DMS114 treated with DMSO at 0.1 percent for 48 hours (cell line): ENCODE measurements around the gene MYOZ1.
"Not testable (repeated sequence)": the region's sequence is repeated elsewhere in the genome, so short reads cannot be mapped to it uniquely, and the experiment has no call there.

Experiments used
- DNase-seq: peaks from one replicate; lab custom pipeline; 2025; ENCODE audit not compliant: unreplicated experiment; lab: John Stamatoyannopoulos, UW

Gene MYOZ1

GRCh38 chr10:73647875-73648651, 6.8 kb upstream of the MYOZ1 start:
- DNase-seq: no peak

DNA sequence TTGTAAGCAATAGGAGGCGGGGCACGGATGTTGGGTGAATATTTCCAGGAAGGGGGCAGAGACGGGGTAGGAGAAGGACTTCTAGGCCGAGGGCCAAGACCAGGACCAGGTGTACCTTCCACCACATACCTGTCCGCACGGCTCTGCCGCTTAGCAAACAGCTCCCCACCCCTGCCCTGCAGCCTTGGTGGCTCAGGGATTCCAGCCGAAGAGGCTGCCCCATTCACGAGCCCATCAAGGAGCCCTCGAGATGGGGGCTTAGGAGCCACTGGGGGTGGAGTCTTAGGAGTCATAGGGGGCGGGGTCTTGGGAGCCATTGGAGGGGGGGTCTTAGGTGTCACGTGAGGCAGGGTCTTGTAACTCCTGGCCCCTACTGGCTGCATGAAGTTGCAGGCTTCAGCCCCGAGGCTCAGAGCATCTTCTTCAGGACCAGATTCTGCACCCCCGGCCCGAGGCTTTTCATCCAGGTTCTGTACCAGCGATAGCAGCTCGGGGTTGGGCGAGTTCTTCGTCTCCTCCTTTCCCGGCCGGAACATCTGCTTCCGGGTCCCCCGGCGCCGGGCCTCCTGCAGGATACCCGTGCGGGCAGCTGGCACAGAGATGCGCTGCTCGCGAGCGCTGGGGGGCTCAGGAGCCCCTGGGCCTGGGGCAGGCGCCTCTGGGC, 6.1 kb upstream of the MYOZ1 start:
- DNase-seq: peak; percentile 73

DNA sequence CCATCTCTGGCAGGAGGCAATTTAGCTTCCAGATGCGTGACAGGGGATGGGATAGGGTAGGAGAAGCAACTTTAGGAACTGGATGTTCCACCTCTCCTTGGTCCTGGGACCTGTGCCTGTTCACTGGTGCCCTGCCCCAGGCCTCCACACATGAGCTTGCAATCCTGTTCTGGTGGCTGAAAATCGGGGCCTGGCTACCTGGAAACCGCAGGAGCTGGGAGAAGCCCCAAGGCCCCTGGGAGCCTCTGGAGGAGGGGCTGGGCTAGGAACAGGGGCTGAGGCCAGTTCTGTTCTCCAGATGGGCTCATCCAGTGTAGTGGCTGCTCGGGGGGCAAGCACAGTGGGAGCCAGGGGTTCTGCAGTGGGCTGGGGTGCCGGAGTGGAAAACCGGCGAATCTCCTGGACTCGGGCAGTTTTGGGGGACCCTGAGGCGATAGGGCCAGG, 5.3 kb upstream of the MYOZ1 start:
- no peak for DNase-seq

DNA sequence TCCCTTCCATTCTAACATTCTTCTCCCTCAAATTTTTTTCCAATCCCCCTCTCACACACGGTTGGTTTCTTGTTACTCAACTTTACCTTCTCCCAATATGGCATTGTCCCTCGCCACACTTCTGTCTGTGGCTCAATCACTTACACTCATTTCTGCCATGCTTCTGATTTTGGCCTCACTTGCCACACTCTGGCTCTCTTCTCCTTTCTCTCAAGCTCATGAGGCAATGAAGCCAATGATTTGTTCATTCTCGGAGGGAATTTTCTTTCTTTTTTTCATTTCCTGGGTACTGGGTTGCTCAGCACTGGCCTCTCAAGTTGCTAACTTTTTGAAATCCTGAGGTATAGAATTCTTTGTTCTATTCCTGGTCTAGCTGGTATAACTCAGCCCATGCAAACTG, 4.0 kb upstream of the MYOZ1 start:
- DNase-seq: no peak

GRCh38 chr10:73644767-73645166, 3.5 kb upstream of the MYOZ1 start:
- DNase-seq: no peak

DNA sequence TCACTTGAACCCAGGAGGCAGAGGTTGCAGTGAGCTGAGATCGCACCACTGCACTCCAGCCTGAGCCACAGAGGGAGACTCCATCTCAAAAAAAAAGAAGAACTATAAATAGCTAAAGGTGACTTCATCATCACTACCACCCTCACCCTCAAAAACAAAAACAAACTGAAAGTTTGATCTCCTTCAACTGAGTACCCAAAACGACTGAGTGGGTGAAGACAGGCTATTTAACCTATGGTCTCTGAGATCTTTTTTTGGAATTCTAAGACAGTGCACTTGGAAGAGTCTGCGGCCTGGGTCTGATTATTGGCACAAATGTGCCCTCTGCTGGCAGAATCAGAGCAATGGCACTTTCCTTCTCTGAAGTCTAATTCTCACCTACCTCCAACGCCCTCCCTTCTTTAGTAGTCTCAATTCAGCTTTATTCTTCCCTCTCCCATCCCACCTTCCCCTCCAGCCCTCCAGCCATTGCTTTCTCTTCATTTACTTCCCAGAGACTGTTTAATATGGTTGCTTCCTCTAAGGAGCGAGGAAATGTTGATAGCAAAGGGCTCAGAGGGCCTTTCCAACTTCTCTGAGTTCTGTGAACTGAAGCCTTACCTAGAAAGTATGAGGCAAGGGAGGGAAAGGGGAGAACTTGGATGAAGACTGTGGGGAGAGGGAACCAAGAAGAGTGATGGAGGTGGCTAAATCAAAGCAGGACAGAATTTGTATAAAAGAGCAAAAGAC, 2.9 kb upstream of the MYOZ1 start:
- DNase-seq: peak; percentile 76

GRCh38 chr10:73643362-73643761, 2.1 kb upstream of the MYOZ1 start:
- DNase-seq: no peak

DNA sequence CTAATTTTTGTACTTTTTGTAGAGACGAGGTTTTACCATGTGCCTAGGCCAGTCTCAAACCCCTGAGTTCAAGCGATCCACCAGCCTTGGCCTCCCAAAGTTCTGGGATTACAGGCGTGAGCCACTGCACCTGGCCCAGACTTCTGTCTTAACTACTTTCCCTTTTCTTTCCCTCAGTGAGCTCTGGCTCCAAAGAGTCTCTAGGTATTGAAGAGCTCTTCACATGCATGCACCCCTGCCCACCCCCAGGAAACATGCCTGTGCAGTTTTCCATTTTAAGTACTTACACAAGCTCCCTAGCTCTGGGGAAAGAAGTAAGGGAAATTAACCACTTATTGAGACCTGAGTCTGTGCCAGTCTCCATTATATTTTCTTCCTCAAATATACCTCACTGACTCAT, 2.0 kb downstream of the MYOZ1 start:
- no peak for DNase-seq

DNA sequence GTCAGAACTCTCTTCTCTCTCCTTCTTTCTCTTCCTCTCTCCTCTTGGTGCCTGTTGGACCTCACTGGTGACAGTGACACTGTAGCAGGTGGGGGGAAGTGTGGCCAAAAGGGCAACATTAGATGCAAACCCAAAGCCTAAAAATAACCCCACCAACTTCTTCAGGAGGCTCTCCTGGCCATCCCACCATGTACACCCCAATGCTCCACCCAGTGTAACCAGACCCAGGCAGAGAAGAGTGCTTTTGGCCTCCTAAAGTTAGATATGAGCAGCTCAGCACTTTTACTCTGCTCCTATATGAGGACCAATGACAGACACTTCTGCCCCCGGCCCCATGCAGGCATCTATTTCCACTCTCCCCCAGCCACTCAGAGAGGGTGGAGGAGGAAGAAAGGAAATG, 5.5 kb downstream of the MYOZ1 start:
- no peak for DNase-seq

DNA sequence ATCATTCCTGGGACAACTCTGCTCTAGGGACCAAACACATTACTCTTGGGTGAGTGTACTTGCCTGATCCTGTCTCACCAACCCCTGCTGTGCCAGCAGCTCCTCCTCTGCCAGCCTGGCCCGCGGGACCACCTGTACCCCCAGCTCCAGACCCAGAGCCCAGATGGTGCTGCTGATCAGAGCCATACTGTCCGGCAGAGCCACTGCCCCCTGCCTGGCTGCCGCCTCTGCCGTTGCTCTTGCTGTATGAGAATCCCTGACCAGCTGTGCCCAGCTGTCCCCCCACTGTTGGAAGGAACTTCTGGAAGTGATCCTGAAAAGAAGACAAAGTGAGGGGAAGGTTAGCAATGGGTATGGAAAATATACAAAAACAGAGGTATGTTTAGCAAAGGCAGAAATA, 6.9 kb downstream of the MYOZ1 start:
- no peak for DNase-seq

DNA sequence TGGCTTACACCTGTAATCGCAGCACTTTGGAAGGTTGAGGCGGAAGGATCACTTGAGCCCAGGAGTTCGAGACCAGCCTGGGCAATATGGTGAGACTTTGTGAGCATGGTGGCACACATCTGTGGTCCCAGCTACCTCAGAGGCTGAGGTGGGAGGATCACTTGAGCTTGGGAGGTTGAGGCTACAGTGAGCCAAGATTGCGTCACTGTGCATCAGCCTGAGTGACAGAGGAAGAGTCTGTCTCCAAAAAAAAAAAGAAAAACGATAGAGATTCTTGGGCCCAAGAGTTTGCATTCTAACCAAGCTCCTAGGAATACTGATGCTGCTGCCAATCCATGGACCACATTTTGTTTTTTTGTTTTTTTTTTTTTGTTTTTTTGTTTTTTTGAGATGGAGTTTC, 12.1 kb downstream of the MYOZ1 start:
- no peak for DNase-seq

GRCh38 chr10:73628405-73628804, 12.9 kb downstream of the MYOZ1 start:
- DNase-seq: no peak

DNA sequence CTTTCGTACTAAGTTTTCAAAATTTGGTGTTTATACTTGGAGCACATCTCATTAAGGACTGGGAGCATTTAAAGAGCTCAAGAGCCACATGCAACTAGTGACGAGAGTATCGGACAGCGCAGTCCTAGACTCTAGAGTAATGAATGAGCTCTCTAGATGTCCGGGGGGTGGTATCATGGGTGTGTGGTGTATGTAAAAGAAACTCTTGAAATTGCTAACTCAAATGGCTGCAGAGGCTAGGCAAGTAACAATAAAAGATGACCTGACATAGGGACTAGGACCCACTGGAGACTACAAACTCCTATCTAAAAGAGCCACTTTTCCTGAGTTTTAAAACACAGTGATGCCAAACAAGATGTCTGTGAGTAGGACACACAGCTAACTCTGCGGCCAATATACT, 14.0 kb downstream of the MYOZ1 start:
- DNase-seq: no peak

GRCh38 chr10:73625884-73626752, 15.2 kb downstream of the MYOZ1 start:
- DNase-seq: peak; percentile 97

DNA sequence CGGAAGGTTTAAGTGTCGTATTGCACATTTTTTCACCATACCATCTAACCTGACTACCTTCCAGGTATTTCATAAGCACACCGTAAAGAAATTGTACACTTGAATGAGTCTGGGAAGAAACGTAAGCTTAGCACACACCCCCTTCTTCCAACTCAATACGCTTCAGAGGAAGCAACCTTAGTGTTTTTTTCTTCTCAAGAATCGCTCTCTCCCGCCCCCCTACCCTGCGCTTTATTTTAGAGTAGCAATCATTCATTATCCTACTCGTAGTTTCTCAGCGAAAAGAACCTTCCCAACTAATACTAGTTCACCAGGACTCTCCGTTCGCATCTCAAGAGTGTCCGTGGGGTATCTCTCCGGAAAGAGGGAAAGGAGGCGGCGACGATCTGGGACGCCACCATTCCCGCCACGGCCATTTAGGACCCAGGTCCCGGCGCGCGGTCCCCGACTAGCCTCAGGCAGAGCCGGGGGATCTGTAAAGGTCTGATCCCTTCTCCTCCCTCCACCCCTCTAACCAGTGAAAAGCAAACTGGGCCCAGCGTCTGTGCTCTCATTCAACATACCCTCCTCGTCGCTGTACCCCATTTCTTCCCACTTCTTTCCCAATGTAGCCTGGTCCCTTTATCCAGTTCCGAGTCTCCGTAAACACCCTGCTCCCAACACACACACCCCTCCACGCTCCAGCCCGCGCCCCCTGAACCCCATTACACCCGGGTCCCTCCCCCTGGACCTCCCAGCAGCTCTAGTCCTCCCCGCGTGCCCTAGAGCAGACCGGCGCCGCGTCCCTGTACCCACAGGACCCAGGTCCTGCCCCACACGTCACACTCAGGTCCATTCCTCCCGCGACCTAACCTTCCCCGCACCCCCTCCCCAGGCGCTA, 16.0 kb downstream of the MYOZ1 start:
- DNase-seq: peak; percentile 40

GRCh38 chr10:73623056-73623455, 18.2 kb downstream of the MYOZ1 start:
- DNase-seq: no peak

- DNase-seq: not testable (repeated sequence)
Observed at GRCh38 chr10:73620974-73621373, 20.3 kb downstream of the MYOZ1 start.

GRCh38 chr10:73617143-73617542, 24.1 kb downstream of the MYOZ1 start:
- DNase-seq: not testable (repeated sequence)

- DNase-seq: no peak
Observed at GRCh38 chr10:73614720-73615119, 26.6 kb downstream of the MYOZ1 start.

DNA sequence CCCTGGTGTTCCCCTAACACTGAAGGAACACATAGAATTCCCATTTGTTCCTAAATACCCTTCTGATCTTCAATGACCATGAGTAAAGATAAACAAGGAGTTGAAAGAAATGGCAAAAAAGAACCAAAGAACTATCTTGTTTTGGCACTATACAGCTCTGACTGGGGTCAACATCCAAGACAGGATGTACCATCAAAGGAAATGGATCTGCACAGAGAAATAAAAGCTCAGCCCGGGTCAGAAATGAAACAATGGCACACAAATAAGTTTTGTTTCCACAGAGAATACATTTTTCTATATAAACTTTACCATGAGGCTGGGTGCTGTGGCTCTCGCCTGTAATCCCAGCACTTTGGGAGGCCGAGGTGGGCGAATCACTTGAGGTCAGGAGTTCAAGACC, 32.2 kb downstream of the MYOZ1 start:
- no peak for DNase-seq
